SJSA1 (cell line): ENCODE results near the gene GABRB3. TPM values are rescaled to one million over a fixed set of nuclear protein-coding genes. Genes with fewer than 3 reads are reported as not detected.

Experiments used
- DNase-seq, 2 experiments: peaks; one replicate each; pipeline ENCODE4 v3.0.0-alpha.2; 2015 to 2020; ENCODE audit warnings: low spot score in 2 of 2, low read depth in 1 of 2
- H3K27ac ChIP-seq: fragments of 250-450 bp; sonication (Bioruptor Pico); 2 replicates; pipeline ENCODE4 v1.5.1; 2020; ENCODE audit warnings: mild to moderate bottlenecking, moderate library complexity
- H3K27me3 ChIP-seq: fragments of 250-450 bp; sonication (Bioruptor Pico); replicated peaks from 2 replicates; pipeline ENCODE4 v1.5.1; 2020; ENCODE audit warnings: mild to moderate bottlenecking, moderate library complexity
- H3K36me3 ChIP-seq: fragments of 250-450 bp; sonication (Bioruptor Pico); 2 replicates; pipeline ENCODE4 v1.5.1; 2020; ENCODE audit warnings: mild to moderate bottlenecking
- H3K4me1 ChIP-seq: fragments of 250-450 bp; sonication (Bioruptor Pico); replicated peaks from 2 replicates; pipeline ENCODE4 v1.6.1; 2021; ENCODE audit warnings: mild to moderate bottlenecking
- H3K4me3 ChIP-seq: fragments of 250-450 bp; sonication (Bioruptor Pico); 2 replicates; pipeline ENCODE4 v1.5.1; 2020; ENCODE audit warnings: mild to moderate bottlenecking
- H3K9me3 ChIP-seq: fragments of 250-450 bp; sonication (Bioruptor Pico); replicated peaks from 2 replicates; pipeline ENCODE4 v1.5.1; 2020; ENCODE audit warnings: mild to moderate bottlenecking
- total RNA-seq: library from RNA; depleted of rRNA; stranded (reverse); fragments of >200 nt; shearing (Covaris generic); gene quantifications from 2 replicates; pipeline ENCODE4 v1.2.3, GENCODE V29; 2014

The GABRB3 gene
- total RNA-seq, 1 experiment from 2014 or later: not detected

- Histone ChIP-seq H3K4me3 (no peak overlapping the region), H3K36me3 (no peaks in the 10 kb centered on the region), H3K27me3 (no peaks in the 10 kb centered on the region), H3K27ac (no peak overlapping the region), H3K9me3 (peaks cover 9% of the 10 kb centered on the region), H3K4me1 (no peaks in the 10 kb centered on the region)
- no peak for DNase-seq
These were observed 121.0 kb downstream of the GABRB3 start for GRCh38 chr15:26651909-26652308.

DNA sequence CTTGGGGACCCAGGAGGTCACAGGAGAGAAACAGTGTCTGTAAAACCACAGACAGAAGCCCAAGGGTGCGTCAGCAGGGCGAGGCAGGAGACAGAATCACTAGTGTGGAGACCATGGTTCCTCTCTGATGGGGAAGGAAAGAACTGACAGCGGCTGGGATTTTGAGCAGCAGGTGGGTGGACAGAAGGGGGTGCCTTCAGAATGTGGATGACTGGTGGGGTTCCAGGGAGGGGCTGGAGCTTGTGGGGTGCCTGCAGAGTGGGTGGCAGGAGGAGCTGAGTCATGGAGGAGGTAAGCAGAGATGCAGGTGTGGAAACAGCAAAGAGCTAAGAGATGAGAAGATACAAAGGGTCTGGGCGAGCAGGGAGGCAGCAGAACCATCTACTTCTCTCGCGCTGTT lies 124.2 kb downstream of the GABRB3 start:
- Histone ChIP-seq H3K9me3 (peaks cover 9% of the 10 kb centered on the region), H3K4me1 (no peaks in the 10 kb centered on the region), H3K4me3 (no peak overlapping the region), H3K36me3 (no peaks in the 10 kb centered on the region), H3K27ac (no peak overlapping the region), H3K27me3 (no peaks in the 10 kb centered on the region)
- no peak for DNase-seq

DNA sequence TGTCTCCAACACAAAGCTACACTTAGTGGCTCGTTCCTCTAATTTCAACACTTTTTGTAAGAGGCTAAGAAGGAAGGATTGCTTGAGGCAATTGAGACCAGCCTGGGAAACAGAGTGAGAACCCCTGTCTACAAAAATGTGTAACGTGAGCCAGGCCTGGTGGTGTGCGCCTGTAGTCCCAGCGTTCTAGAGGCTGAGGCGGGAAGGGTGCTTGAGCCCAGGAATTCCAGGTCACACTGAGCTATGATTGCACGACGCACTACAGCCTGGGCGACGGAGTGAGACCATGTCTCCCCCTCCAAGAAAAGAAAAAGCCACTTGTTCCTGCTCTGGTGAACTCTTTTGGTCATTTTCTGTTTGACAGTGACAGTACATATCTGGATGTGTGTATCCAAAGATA lies 127.9 kb downstream of the GABRB3 start:
- H3K4me3 ChIP-seq: no peak overlapping the region
- H3K27me3 ChIP-seq: no peaks in the 10 kb centered on the region
- no peak overlapping the region for H3K27ac ChIP-seq
- DNase-seq: no peak
- H3K4me1 ChIP-seq: no peaks in the 10 kb centered on the region
- peaks cover 5% of the 10 kb centered on the region for H3K9me3 ChIP-seq
- no peaks in the 10 kb centered on the region for H3K36me3 ChIP-seq

- Histone ChIP-seq H3K4me3 (no peak overlapping the region), H3K4me1 (no peaks in the 10 kb centered on the region), H3K27me3 (no peaks in the 10 kb centered on the region), H3K27ac (no peak overlapping the region), H3K36me3 (no peaks in the 10 kb centered on the region), H3K9me3 (no peaks in the 10 kb centered on the region; the same call in none of the 2 replicates)
- no peak for DNase-seq
These were observed 131.7 kb downstream of the GABRB3 start for GRCh38 chr15:26641144-26641543.

DNA sequence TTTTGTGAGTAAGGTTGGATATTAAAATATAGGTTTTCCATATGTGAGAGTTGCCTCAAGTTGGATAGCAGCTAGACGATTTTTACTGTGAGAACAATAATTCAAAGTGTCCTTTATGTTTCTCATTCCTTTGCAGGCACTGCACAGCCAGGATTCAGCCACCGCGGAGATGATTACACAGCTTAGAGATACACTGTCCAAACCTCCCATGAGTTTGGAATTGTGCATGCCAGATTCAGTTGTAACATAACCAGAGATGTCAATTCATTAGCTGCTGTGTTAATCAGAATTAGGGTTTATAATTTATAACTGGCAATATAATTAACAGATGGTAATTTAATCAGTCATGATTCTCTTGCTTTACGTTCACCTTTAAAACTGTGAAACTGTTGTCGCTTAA lies 132.3 kb downstream of the GABRB3 start:
- Histone ChIP-seq H3K4me3 (no peak overlapping the region), H3K9me3 (no peaks in the 10 kb centered on the region; the same call in none of the 2 replicates), H3K4me1 (no peaks in the 10 kb centered on the region), H3K27ac (no peak overlapping the region), H3K36me3 (no peaks in the 10 kb centered on the region), H3K27me3 (no peaks in the 10 kb centered on the region)
- no peak for DNase-seq

DNA sequence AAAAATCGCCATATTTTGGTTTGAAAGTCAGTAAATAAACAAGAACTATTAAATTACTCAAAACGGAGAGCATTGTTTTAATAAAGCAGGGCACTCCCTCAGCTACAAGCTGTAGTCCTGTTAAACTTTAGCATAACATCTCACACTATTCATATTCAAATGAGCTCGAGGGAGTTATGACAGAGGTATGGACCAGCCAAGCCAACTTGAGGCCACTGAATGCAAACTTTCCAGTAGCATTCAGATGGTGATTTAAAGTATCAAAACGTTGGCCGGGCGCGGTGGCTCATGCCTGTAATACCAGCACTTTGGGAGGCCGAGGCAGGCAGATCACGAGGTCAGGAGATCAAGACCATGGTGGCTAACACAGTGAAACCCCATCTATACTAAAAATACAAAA lies 132.9 kb downstream of the GABRB3 start:
- Histone ChIP-seq H3K36me3 (no peaks in the 10 kb centered on the region), H3K4me3 (no peak overlapping the region), H3K27ac (no peak overlapping the region), H3K9me3 (no peaks in the 10 kb centered on the region; the same call in none of the 2 replicates), H3K4me1 (no peaks in the 10 kb centered on the region), H3K27me3 (no peaks in the 10 kb centered on the region)
- DNase-seq: no peak

GRCh38 chr15:26635614-26636013 lies 137.3 kb downstream of the GABRB3 start:
- H3K36me3 ChIP-seq: no peaks in the 10 kb centered on the region
- H3K27me3 ChIP-seq: no peaks in the 10 kb centered on the region
- H3K4me1 ChIP-seq: no peaks in the 10 kb centered on the region
- no peaks in the 10 kb centered on the region; the same call in 1 of the 2 replicates for H3K9me3 ChIP-seq
- H3K27ac ChIP-seq: no peak overlapping the region
- H3K4me3 ChIP-seq: no peak overlapping the region
- no peak for DNase-seq

- H3K27ac ChIP-seq: no peak overlapping the region
- no peak overlapping the region for H3K4me3 ChIP-seq
- H3K4me1 ChIP-seq: no peaks in the 10 kb centered on the region
- no peaks in the 10 kb centered on the region for H3K36me3 ChIP-seq
- H3K9me3 ChIP-seq: no peaks in the 10 kb centered on the region; the same call in 1 of the 2 replicates
- H3K27me3 ChIP-seq: no peaks in the 10 kb centered on the region
- no peak for DNase-seq
These were observed 137.8 kb downstream of the GABRB3 start for GRCh38 chr15:26635105-26635504.

DNA sequence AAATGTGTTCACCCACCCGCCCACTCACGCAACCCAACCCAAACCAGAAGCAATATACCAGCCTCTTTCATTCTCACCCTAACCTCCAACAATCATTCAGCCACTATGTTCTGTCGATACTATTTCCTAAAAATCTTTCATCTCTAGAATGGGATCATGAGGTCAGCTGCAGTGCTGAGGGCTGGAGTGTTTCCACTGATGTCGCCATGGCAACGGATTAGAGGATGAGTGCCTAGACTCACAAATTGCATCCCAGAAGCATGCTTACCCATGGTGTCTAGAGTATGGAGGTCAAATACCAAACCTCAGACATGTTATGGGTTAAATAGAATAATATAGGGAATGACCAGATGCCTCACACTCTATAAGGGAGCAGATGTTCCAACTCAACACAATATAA lies 138.5 kb downstream of the GABRB3 start:
- H3K4me3 ChIP-seq: no peak overlapping the region

GRCh38 chr15:26632500-26632899 lies 140.4 kb downstream of the GABRB3 start:
- Histone ChIP-seq H3K4me1 (no peaks in the 10 kb centered on the region), H3K27me3 (no peaks in the 10 kb centered on the region), H3K9me3 (no peaks in the 10 kb centered on the region; the same call in 1 of the 2 replicates), H3K4me3 (no peak overlapping the region), H3K27ac (no peak overlapping the region), H3K36me3 (no peaks in the 10 kb centered on the region)
- no peak for DNase-seq

More for the DNA sequence above, 138.5 kb downstream of the GABRB3 start:
- Histone ChIP-seq H3K9me3 (no peaks in the 10 kb centered on the region; the same call in none of the 2 replicates), H3K36me3 (no peaks in the 10 kb centered on the region), H3K4me1 (no peaks in the 10 kb centered on the region), H3K27ac (no peak overlapping the region), H3K27me3 (no peaks in the 10 kb centered on the region)
- DNase-seq: no peak

GRCh38 chr15:26631894-26632293 lies 141.0 kb downstream of the GABRB3 start:
- Histone ChIP-seq H3K27me3 (no peaks in the 10 kb centered on the region), H3K27ac (no peak overlapping the region), H3K4me1 (no peaks in the 10 kb centered on the region), H3K9me3 (no peaks in the 10 kb centered on the region; the same call in 1 of the 2 replicates), H3K36me3 (no peaks in the 10 kb centered on the region), H3K4me3 (no peak overlapping the region)
- DNase-seq: no peak

GRCh38 chr15:26630857-26631256 lies 142.0 kb downstream of the GABRB3 start:
- Histone ChIP-seq H3K4me3 (no peak overlapping the region), H3K27ac (no peak overlapping the region), H3K36me3 (no peaks in the 10 kb centered on the region), H3K9me3 (peaks cover 3% of the 10 kb centered on the region; the same call in 1 of the 2 replicates), H3K4me1 (no peaks in the 10 kb centered on the region), H3K27me3 (no peaks in the 10 kb centered on the region)
- DNase-seq: no peak

- Histone ChIP-seq H3K27me3 (no peaks in the 10 kb centered on the region), H3K9me3 (peaks cover 3% of the 10 kb centered on the region; the same call in 1 of the 2 replicates), H3K4me1 (no peaks in the 10 kb centered on the region), H3K4me3 (no peak overlapping the region), H3K36me3 (no peaks in the 10 kb centered on the region), H3K27ac (no peak overlapping the region)
- no peak for DNase-seq
These were observed 143.9 kb downstream of the GABRB3 start for GRCh38 chr15:26628879-26629529.

DNA sequence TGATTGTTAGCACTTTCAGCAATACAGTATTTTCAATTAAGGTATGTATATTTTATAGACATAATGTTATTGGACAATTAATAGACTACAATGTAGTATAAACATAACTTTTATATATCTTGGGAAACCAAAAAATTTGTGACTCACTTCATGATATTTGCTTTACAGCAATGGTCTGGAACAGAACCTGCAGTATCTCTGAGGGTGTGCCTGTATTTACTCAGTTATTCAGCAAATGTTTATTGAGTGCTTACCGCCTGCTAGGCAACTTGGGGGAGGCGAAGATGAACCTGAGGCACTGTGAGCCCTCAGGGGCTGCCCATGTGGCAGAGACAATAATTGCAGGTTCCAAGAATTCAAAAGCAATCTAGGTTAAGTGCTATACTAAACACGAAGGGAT lies 144.8 kb downstream of the GABRB3 start:
- DNase-seq: no peak
- H3K4me3 ChIP-seq: no peak overlapping the region
- no peaks in the 10 kb centered on the region for H3K4me1 ChIP-seq
- H3K9me3 ChIP-seq: peaks cover 3% of the 10 kb centered on the region; the same call in 1 of the 2 replicates
- H3K36me3 ChIP-seq: no peaks in the 10 kb centered on the region
- no peaks in the 10 kb centered on the region for H3K27me3 ChIP-seq
- no peak overlapping the region for H3K27ac ChIP-seq

DNA sequence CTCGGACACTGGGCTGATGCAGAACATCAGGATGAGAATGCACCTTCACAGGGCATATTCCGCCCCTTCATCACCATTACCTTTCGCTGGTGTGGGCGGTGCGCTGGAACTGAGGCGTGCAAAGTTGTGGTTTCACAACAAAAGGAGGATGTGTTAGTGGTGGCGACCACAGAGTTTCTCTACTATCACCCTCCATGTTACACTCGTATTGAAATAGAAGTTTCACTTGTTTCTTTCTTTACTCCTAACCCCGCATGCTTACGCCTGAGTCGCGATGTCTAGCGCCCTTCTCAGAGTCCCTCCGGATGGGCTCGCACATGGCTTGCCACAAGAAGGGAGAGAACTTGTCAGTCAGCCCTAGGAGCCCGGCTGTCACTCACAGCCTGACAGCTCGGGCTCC lies 148.7 kb downstream of the GABRB3 start:
- Histone ChIP-seq H3K27me3 (no peaks in the 10 kb centered on the region), H3K36me3 (no peaks in the 10 kb centered on the region), H3K4me3 (no peak overlapping the region)

More for the DNA sequence above, 148.7 kb downstream of the GABRB3 start:
- no peaks in the 10 kb centered on the region for H3K4me1 ChIP-seq
- DNase-seq: no peak
- no peak overlapping the region for H3K27ac ChIP-seq
- peaks cover 3% of the 10 kb centered on the region; the same call in 1 of the 2 replicates for H3K9me3 ChIP-seq
